Endothelial cell (in vitro differentiated cells): ENCODE results near the gene RAB42. TPM values are rescaled to one million over a fixed set of nuclear protein-coding genes. Genes with fewer than 3 reads are reported as not detected.

Experiments used
- DNase-seq: peaks from one replicate; pipeline ENCODE4 v3.0.0; 2021; ENCODE audit warnings: low spot score
- H3K27ac Mint-ChIP-seq: one replicate; pipeline ENCODE4 v1.8.0; 2021; ENCODE audit warnings: mixed read lengths, inconsistent platforms; ENCODE audit not compliant: unreplicated experiment
- H3K27me3 Mint-ChIP-seq: one replicate; pipeline ENCODE4 v1.8.0; 2021; ENCODE audit warnings: mild to moderate bottlenecking, moderate library complexity, mixed read lengths, inconsistent platforms; ENCODE audit not compliant: unreplicated experiment
- H3K36me3 Mint-ChIP-seq: one replicate; pipeline ENCODE4 v1.8.0; 2021; ENCODE audit warnings: mild to moderate bottlenecking, low read depth, mixed read lengths, inconsistent platforms; ENCODE audit not compliant: unreplicated experiment
- H3K4me1 Mint-ChIP-seq: one replicate; pipeline ENCODE4 v1.8.0; 2021; ENCODE audit warnings: mild to moderate bottlenecking, mixed read lengths, inconsistent platforms; ENCODE audit not compliant: unreplicated experiment
- H3K4me3 Mint-ChIP-seq: one replicate; pipeline ENCODE4 v1.8.0; 2021; ENCODE audit warnings: mild to moderate bottlenecking, mixed read lengths, inconsistent platforms; ENCODE audit not compliant: unreplicated experiment
- H3K9me3 Mint-ChIP-seq: one replicate; pipeline ENCODE4 v1.8.0; 2021; ENCODE audit warnings: mixed read lengths, inconsistent platforms; ENCODE audit not compliant: unreplicated experiment
- total RNA-seq: library from RNA; stranded (reverse); fragmentation: NEBNext Ultra II Directional; extraction: Animal tissue kit (Norgen Biotek cat#: 25700); gene quantifications from one replicate; pipeline ENCODE4 v1.2.1, GENCODE V29; 2021; ENCODE audit not compliant: unreplicated experiment
- TF ChIP-seq, protein P1 (sequence below): fragments of 200-600 bp; sonication (generic); IDR thresholded peaks from one replicate; pipeline ENCODE4 v1.5.0; 2021; ENCODE audit warnings: antibody characterized with exemption; ENCODE audit not compliant: unreplicated experiment

Gene RAB42
- total RNA-seq, 1 donor from 2014 or later, result not detected

- Mint-ChIP-seq H3K27ac (no peak overlapping the region), H3K27me3 (no peaks in the 10 kb centered on the region), H3K4me1 (peaks cover 8% of the 10 kb centered on the region), H3K36me3 (no peaks in the 10 kb centered on the region), H3K9me3 (no peaks in the 10 kb centered on the region), H3K4me3 (no peak overlapping the region)
- DNase-seq, result no peak
- TF ChIP-seq, protein P1, sequence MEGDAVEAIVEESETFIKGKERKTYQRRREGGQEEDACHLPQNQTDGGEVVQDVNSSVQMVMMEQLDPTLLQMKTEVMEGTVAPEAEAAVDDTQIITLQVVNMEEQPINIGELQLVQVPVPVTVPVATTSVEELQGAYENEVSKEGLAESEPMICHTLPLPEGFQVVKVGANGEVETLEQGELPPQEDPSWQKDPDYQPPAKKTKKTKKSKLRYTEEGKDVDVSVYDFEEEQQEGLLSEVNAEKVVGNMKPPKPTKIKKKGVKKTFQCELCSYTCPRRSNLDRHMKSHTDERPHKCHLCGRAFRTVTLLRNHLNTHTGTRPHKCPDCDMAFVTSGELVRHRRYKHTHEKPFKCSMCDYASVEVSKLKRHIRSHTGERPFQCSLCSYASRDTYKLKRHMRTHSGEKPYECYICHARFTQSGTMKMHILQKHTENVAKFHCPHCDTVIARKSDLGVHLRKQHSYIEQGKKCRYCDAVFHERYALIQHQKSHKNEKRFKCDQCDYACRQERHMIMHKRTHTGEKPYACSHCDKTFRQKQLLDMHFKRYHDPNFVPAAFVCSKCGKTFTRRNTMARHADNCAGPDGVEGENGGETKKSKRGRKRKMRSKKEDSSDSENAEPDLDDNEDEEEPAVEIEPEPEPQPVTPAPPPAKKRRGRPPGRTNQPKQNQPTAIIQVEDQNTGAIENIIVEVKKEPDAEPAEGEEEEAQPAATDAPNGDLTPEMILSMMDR, result no peak
These were observed 12.9 kb downstream of the RAB42 start for GRCh38 chr1:28604962-28605361.

DNA sequence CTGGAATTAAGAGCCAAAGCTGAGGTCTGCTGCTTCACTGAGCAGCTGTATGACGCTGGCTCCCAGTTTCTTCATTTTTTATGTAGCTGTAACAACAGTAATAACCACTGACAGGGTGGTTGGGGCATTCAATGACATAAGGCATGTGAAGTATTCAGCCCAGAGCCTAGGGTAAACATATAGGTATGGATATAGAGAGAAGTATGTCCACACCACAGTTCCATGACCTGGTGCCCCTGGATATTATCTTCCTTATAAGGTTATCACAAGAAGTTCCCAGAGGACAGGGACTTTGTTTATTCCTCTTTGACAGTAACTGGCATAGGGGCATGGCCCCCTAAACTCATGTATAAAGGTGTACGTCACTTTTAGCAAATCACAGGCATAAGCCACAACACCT lies 14.7 kb downstream of the RAB42 start:
- TF ChIP-seq, protein P1, result no peak
- H3K27ac Mint-ChIP-seq, result no peak overlapping the region

GRCh38 chr1:28613175-28613574 lies 21.1 kb downstream of the RAB42 start:
- TF ChIP-seq, protein P1, result no peak

More for the DNA sequence above, 14.7 kb downstream of the RAB42 start:
- Mint-ChIP-seq H3K27me3 (no peaks in the 10 kb centered on the region), H3K9me3 (no peaks in the 10 kb centered on the region), H3K36me3 (peaks cover 9% of the 10 kb centered on the region), H3K4me3 (no peak overlapping the region), H3K4me1 (peaks cover 8% of the 10 kb centered on the region)
- DNase-seq, result no peak

DNA sequence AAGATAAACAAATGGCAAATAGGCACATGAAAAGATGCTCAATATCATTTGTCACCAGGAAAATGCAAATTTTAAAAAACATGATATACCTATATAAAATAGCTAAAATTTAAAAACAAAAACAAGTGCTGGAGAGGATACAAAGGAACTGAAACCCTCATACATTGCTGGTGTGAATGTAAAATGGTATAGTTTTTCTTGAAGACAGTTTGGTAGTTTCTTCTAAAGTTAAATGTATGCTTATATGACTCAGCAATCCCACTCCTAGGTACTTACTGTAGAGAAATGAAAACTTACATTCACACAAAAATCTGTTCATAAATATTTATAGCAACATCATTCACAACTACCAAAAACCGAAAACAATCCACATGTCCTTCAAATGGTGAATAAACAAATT lies 39.6 kb downstream of the RAB42 start:
- TF ChIP-seq, protein P1, result no peak
- no peaks in the 10 kb centered on the region for H3K27me3 Mint-ChIP-seq
- no peak overlapping the region for H3K4me3 Mint-ChIP-seq
- H3K27ac Mint-ChIP-seq, result no peak overlapping the region
- H3K9me3 Mint-ChIP-seq, result no peaks in the 10 kb centered on the region
- no peaks in the 10 kb centered on the region for H3K4me1 Mint-ChIP-seq
- DNase-seq, result no peak
- no peaks in the 10 kb centered on the region for H3K36me3 Mint-ChIP-seq

More at GRCh38 chr1:28613175-28613574, 21.1 kb downstream of the RAB42 start:
- Mint-ChIP-seq H3K27me3 (no peaks in the 10 kb centered on the region), H3K9me3 (no peaks in the 10 kb centered on the region), H3K36me3 (peaks cover 16% of the 10 kb centered on the region), H3K4me3 (no peak overlapping the region), H3K4me1 (no peaks in the 10 kb centered on the region), H3K27ac (no peak overlapping the region)
- DNase-seq, result no peak

DNA sequence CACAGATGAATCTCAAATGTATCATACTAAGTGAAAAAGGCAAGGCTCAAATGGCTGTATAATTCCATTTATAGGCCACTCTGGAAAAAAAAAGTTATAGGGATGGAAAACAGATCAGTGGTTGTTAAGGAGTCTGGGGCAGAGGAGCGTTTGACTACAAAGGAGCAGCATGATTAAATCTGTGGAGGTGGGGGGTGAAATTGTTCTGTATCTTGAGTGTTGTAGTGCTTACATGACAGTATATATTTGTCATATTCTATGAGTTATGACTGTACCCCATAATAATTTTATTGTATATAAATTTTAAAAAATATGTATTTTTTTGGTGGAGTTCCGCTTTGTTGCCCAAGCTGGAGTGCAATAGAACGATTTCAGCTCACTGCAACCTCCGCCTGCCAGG lies 40.5 kb downstream of the RAB42 start:
- no peaks in the 10 kb centered on the region for H3K9me3 Mint-ChIP-seq
- no peaks in the 10 kb centered on the region for H3K4me1 Mint-ChIP-seq
- no peak overlapping the region for H3K4me3 Mint-ChIP-seq
- no peak overlapping the region for H3K27ac Mint-ChIP-seq
- no peaks in the 10 kb centered on the region for H3K27me3 Mint-ChIP-seq
- TF ChIP-seq, protein P1, result no peak
- DNase-seq, result no peak
- no peaks in the 10 kb centered on the region for H3K36me3 Mint-ChIP-seq
